NCI-H187 (cell line): ENCODE measurements around the gene LTB4R2.

Experiments
- DNase-seq, 2 experiments: peaks; one replicate each; lab custom pipeline; 2025; lab: John Stamatoyannopoulos, UW

Gene LTB4R2

DNA sequence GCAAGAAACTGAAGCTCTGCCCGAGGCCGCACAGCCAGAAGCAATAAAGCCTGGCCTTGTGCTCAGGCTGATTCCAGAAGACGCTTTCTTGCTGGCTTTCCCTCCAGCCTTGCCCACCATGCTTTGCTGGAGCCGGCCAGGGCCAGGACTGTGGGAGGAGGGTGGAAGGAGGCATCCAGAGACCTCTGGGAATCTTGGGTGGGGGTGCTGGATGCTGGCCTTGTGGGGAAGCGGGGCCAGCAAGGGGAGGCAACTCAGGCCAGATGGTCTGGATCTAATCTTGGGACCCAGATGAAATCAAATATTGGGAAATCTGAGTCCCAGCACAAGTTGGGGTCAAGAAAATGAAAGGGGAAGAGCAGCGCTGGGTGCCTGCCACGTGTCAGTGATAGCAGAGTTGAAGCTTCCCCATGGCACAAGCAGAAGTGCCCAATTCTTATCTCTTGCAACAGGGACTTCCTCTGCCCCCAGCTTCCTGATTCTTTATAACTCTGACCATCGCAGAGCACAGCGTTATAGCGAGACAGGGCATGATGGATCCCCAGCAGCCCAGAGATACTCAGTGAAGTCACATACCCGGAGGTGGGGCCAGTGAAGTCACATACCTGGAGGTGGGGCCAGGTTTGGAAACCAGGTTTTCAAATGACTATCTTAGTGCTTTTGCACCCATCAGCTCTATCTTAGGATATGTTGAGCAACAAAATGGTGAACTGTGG lies 32.2 kb upstream of the LTB4R2 start:
- no peak for DNase-seq

DNA sequence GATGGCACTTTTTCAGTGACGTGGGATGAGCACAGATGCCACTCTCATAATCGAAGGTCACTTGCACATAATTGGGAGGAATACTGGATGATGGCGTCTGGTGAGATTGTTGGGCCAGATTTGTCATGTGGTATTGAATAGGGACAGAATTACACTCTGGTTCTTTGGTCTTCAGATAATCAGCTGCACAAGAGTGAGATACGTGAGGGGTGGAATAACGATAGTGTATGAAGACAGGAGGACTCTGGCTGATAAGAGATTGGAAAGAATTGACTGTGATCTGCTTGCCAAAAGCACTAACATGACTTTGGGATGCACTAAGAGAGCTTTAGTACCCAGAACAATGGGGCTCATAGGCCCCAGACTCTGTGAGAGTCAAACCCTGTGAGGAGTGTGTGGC lies 31.5 kb upstream of the LTB4R2 start:
- DNase-seq: no peak

DNA sequence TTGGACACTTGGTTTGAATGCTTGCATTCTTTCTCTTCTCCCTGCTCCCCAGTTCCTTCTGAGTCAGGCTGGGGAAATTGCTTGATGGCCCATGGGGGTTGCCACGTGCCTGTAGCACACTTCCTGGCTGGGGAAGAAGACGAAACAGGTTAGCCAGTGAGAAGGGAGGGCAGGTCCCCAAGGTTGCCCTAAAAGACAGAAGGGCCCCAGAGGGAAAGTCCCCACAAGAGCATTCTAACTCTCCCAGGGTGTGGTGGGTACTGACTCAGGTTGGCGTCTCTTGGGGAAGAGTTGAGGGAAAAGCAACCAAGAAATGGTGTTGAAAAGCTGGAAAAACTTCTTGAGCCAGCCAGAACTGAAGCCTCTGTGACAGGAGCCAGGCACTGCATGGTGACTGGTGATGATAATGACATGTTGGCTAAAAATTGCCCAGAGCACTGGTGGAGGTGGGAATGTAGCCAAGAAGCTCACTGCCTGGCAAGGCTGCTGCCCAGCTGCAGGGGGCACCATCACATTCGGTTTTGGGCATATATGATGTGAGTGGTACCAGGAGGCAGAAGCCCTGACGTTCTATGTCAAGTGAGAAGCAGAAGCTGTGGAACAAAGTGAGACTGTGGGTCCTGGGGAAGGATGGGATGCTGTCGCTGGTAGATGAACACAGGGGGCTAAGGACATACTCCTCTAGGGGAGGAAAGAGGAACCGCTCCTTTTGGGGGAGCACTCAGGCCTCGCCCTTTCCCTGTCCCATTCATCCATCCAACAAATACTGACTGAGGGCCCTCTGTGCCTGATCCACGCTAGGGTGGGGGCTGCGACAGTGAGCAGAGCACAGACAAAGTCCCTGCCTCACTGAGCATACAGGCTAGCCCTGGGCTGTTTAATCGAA lies 30.4 kb upstream of the LTB4R2 start:
- no peak for DNase-seq

DNA sequence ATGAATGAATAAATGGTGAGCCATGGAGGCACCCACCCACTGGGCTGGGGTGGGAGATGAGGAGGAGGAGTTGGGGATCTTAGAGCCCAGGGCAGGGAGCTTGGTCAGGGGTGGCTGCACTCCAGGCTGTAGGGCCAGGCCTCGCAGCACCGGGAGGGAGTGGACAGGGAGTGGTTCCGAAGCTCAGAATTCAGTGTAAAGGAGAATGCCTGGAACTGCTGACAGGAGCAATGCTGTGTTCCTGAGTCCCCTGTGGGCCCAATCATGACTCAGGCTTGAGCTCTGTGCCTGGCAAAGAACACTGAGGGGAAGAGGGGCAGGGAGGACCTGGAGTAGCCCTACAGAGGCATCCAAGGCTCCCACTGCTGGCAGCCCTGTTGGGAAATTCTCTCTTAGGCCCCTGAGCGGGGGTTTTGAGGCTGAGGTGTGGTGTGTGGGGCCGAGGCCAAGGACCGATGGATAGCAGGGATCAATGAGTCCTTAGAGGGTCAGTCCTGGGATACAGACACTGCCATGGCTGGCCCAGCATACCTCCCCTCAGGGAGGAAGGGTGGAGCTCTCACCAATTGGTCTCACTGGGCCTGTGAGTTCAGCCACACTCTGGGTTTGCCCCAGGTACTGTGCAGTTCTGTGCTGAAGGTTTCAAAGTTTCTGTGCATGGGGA lies 29.0 kb upstream of the LTB4R2 start:
- DNase-seq: no peak

DNA sequence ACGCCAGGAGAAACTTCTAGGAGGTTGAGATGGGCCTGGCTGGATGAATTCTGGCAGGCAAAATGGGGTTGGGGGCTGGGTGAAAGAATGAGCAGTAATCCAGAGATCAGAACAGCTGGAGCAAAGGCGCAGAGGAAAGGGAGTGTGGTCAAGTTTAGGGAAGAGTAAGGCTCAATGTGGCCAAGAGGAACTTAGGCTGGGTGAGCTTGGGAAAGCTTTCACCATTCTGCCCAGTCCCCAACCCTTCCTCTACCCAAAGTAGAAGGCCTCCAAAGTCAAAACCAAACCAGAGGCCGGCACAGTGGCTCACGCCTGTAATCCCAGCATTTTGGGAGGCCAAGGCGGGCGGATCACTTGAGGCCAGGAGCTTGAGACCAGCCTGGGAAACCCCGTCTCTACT lies 28.3 kb upstream of the LTB4R2 start:
- no peak for DNase-seq

DNA sequence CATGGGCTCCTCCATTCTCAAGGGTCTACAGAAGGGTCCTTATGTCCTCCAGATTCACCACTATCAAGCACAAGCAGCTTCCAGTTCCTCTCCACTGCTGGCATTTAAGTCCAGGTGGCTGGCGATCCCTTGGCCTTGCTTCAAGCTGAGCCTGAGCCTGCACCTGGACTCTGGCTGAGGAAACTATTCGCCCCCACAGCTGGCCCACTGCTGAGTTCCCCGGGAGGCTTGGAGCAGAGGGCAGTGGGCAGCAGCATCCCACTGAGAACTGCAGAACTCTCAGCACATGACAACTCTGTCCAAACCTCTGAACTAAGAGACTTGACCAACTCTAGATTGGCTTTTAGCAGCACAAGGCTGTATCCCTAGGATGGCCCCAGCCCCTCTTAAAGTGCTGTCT lies 27.2 kb upstream of the LTB4R2 start:
- DNase-seq: no peak

DNA sequence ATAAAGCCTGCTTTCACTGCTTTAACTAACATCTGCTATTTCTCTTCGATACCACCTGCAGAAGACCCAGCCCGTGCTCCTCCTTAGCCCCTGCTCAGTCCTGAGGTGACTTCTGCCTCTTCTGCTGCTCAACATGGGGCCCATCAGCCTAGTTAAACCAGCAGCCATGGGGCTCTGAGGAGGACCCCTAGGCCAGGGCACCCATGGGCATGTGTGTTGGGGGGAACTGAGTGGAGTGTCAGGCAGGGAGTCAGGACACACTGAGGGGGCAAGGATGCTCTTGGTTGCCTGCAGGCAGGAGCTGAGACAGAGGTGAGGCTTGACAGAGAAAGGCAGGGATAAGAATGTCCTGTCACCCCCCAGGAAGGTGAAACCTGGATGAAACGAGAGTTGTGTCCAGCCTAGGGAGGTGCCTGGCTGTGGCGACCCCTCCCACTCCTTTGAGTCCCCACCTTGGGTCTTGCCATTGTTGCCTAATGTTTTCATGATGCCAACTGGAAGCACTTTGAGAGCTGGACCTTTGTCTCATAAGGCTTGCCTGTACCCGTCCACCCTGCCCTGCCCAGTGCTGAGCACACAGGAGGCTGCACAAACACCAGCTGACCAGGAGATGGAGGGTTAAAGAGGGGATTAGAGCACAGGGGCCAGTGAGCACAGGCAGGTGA lies 26.0 kb upstream of the LTB4R2 start:
- no peak for DNase-seq

DNA sequence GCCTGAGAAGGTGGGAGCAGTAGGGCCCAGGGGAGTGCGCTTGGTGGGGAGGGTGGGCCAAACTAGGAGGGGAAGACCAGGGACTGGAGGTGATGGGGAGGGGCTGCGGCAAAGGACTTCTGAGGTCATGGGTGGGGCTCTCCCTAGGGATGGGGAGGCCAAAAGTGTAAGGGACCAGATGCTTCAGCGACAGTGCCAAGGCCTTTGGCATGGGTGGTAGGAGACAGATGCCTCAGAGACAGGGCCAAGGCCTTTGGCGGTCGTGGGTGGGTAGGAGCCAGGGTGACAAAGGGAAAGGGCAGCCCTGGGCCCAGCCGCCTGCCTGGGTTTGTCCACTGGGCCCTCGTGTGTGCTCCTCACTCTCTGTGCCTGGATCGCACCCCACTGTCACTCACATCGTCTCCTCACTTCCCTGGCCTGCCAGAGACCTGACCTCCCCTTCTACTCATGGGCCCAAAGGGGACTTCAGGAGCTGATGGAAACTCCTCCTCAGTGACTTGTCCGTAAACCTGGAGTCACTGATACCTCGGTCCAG lies 25.4 kb upstream of the LTB4R2 start:
- no peak for DNase-seq

DNA sequence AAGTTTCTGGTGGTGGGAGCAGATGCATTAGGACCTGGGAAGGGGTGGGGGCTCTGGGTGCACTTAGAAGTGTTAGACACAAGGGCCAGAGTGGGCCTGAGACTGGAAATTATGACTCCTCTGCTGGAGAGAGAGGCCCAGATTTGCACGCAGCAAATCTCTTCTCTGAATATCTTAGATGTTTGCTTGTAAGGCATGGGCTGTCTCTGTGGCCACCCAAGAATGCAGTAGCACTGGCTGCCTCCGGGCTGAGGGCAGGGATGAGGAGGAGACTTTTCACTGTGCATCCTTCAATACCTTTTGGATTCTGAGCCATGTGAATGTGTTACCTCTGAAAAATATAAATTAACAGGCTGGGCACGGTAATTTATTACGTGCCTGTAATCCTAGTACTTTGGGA lies 24.6 kb upstream of the LTB4R2 start:
- no peak for DNase-seq

DNA sequence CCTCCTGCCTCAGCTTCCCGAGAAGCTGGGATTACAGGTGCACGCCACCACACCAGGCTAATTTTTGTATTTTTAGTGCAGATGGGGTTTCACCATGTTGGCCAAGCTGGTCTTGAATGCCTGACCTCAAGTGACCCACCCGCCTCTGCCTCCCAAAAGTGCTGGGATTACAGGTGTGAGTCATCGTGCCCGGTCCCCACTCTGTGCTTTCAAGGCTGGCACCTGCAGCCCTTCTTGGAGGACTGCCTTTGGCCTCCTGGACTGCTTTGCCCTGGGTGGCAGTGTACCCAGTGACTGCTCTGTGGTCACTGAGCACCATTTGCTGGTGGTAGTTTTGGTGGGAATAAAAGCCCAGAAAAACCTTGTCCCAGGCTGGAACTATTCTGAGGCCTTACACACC lies 22.9 kb upstream of the LTB4R2 start:
- DNase-seq: no peak

DNA sequence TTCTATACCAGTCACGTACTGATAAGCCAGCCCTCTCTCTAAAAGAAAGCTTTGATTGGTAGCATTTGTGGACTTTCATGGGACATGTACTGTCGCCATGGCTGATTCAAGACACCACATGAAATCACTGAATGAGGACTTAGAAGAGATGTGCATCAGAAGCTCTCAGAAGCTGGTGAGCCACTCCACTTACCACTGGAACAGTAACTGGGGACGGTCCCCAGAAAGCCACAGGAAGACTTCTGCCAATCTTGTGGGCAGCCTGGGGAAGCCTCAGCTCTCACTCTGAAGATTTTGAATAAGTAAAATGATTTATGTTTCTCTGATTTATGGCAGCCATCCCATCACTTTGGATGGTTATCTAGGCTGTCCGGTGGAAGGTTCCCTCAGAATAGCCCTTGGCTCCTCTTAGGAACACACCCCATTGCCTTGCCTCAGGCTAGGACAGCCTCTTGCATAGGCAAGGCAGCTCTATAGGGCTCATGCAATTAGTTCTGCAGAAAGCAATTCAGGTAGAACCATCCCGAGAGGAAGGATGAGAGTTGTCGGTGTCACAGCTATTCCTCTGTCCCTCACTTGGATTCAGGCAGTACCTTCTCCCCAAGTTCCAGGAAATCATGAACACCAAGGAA lies 20.2 kb upstream of the LTB4R2 start:
- no peak for DNase-seq

DNA sequence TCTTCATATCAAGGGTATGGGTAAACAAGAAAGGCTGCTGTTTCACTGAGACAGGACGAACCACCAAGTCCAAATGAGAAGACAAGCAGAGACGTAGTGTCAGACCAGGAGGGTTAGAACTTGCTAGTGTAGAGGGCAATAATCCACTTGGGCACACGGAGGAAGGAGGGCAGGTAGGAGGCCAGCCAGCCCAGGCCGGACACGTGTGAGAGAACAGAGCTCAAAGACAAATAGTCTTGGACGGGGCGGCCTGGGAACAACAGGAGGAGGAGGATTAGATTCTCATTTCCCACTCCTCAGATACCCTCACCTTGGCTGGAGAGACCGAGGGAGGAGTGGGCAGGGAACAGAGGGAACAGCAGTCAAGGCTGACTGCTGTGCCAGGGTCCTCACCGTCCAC lies 19.2 kb upstream of the LTB4R2 start:
- DNase-seq: no peak

DNA sequence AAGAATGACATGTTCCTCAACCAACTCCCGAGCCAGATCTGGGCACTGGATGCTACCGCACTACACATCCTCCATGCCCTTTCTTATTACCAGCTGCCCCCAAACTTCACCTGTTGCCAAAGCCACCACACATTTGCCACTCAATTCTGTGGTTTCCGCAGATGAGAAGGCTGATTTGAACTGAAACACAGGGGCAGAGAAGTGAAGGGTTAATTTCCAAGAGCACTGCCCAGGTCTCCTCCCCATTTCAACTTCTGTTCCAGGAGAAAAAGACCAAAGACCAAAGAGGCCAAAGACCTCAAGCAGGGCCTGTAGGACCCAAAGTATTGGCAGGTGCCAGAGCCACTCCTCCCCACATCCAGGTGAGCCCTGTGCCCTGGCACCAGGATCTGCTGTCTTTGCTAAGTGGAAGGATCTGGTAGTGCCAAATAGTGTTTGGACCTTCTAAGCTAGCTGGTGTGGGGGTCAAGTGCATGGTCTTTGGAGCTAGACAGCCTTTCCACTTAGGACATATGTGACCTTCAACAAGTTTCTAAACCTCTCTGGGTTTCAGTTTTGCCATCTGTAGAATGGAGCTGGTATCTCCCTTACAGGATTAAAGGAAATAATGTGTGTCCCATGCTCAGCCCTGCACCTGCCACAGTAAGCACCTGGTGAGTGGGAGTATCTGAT lies 18.4 kb upstream of the LTB4R2 start:
- DNase-seq: no peak

DNA sequence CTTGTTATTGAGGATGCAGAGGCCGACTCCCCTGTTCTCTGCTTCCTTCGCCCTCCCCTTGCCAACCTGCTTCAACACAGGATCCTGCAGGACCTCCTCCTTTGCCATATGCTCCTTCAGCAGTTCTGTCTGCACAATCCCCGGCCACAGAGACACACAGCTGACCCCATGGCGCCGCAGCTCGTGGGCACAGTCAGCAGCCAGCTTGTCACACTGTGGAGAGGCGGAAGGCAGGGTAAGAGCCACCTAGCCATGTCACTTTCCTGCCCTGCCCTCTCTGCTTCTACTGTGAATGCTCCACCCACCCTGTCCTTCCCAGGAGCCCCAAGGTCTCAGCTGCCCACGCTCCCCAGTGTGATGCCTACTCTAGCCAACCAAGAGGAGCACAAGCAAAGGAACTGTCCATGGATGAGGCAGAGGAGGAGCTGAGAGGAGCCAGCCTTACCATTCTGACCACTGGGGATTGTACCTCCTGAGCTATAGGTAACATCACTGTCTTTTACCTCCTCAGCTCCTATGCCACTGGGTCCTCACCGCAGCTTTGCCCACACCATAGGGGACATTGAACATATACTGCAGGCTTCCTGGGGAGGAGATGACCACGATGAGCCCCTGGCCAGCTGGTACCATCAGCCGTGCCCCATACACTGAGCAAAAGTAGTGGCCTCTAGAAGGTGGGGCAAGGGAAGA lies 17.7 kb upstream of the LTB4R2 start:
- DNase-seq: no peak

DNA sequence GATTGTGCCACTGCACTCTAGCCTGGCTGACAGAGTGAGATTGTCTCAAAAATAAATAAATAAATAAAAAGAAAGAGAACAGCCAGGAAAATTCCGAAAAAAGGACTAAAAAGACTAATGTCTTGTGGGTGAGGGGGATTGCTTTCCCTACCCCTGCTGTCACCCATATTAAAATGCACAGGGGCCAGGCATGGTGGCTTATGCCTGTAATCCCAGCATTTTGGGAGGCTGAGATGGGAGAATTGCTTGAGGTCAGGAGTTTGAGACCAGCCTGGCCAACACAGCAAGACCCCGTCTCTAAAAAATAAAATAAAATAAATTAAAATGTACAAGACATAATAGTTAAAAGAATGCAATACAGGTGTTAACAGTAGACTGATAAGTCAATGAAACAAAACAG lies 16.4 kb upstream of the LTB4R2 start:
- no peak for DNase-seq

DNA sequence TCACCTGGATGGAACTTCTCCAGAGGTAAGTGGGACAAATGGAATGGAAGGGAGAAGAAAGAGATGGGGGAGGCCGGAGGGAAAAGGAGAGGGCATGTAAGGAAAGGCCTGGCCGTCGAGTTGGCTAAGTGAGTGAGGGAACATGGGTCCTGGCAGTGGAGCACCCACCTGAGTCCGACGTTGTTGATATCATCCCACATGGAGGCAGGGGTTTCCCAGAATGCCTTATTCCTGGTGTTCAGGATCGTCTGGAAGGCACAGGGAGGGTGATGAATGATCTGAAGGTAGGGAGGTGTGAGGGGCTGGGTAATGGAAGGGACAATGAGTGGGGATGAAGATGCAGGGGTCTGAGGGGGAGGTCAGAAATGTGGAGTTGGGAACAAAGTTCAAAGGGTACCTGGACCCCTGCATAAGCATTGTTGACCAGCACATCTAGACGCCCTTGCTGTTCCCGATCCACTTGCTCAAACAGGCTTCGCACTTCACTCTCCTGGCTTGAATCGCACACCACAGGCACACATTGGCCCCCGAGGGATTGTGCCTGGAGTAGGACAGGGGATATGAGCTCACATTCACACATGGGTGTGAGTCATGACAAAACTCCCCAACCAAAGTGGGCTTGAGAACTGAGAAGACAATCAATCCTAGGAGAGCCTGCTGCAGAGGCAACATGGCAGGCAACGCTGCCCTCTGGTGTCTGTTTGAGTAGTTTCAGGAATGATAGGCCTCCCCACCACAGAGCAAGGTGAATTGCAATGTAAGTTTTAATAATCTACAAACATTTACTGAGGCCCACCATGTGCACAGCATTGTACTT lies 13.4 kb upstream of the LTB4R2 start:
- peak in 1 of 2 experiments; percentile 10 for DNase-seq

DNA sequence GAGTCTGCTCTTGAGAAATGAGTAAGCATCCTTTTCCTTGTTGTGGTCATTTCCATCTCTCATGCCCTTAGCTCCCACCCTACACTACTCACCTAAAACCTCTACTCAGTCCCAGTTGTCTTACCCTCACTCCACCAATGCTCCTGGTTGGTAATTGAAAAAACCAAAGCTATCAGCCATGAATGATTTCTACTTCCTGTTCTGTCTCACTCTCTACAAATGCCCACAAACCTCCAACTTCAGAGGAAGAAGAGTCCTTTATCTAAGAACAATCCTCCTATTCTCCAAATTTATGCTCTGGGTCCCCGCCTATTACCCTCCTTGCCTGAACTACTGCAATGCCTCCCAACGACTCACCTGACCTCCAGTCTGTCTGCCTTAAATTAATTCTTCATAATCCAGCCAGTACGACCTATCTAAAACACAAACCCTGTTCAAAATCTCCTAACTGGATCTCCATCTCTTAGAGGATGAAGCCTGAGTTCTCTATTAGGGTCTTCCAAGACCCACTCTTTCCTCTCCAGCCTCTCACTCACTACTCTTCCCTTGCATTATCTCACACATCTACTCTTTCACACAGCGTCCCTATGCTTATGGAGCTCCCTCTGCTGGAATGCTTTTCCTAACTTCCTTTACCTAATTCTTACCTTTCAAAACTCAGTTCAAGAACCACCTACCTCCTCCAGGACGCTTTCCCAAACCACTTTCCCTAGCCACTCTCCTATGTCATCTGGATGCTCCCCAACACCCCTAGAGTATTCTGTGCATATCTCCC lies 12.6 kb upstream of the LTB4R2 start:
- no peak for DNase-seq

DNA sequence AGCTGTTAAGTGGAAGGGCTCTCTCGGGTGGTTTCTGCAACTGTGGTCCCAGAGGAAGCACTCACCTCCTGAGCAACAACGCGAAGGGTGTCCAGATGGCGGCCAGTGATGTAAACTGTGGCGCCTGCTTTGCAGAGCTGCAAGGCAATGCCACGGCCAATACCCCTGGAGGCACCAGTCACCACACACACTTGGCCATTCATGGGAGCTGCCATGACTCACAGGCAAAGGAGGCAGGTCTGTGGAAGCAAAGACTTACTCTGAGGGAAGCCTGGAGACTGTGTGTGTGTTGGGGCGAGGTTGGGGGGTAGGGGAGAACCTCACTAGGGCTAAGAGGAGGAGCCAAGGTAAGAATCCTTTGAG lies 11.1 kb upstream of the LTB4R2 start:
- DNase-seq: no peak
